ENCODE results near the gene COL9A3.

Gene COL9A3

GRCh38 chr20:62876902-62877816 is 60.3 kb downstream of the COL9A3 start:
- DNase-seq (ENCODE audit: low read depth in 2 of 2, low spot score in 1 of 2) = no peak

GRCh38 chr20:62878244-62879038 is 61.6 kb downstream of the COL9A3 start:
- no peak for DNase-seq (ENCODE audit: low read depth in 2 of 2, low spot score in 1 of 2)

GRCh38 chr20:62879275-62880146 is 62.7 kb downstream of the COL9A3 start:
- DNase-seq (ENCODE audit: low read depth in 2 of 2, low spot score in 1 of 2) = no peak

GRCh38 chr20:62880147-62880934 is 63.5 kb downstream of the COL9A3 start:
- DNase-seq (ENCODE audit: low read depth in 2 of 2, low spot score in 1 of 2) = no peak

- DNase-seq (ENCODE audit: low read depth in 2 of 2, low spot score in 1 of 2) = no peak
Measured at GRCh38 chr20:62880935-62881661, 64.2 kb downstream of the COL9A3 start.

- no peak for DNase-seq (ENCODE audit: low read depth in 2 of 2, low spot score in 1 of 2)
Measured at GRCh38 chr20:62881662-62882395, 65.0 kb downstream of the COL9A3 start.

- DNase-seq (ENCODE audit: low read depth in 2 of 2, low spot score in 1 of 2) = no peak
Measured at GRCh38 chr20:62882426-62882825, 65.6 kb downstream of the COL9A3 start.

GRCh38 chr20:62884556-62884955 is 67.7 kb downstream of the COL9A3 start:
- no peak for DNase-seq (ENCODE audit: low read depth in 2 of 2, low spot score in 1 of 2)

- no peak for DNase-seq (ENCODE audit: low read depth in 2 of 2, low spot score in 1 of 2)
Measured at GRCh38 chr20:62885046-62885895, 68.4 kb downstream of the COL9A3 start.

GRCh38 chr20:62885896-62886708 is 69.3 kb downstream of the COL9A3 start:
- DNase-seq (ENCODE audit: low read depth in 2 of 2, low spot score in 1 of 2) = no peak

GRCh38 chr20:62886709-62887058 is 69.8 kb downstream of the COL9A3 start:
- DNase-seq (ENCODE audit: low read depth in 2 of 2, low spot score in 1 of 2) = no peak

GRCh38 chr20:62887152-62887859 is 70.5 kb downstream of the COL9A3 start:
- no peak for DNase-seq (ENCODE audit: low read depth in 2 of 2, low spot score in 1 of 2)

GRCh38 chr20:62887860-62888239 is 71.0 kb downstream of the COL9A3 start:
- DNase-seq (ENCODE audit: low read depth in 2 of 2, low spot score in 1 of 2) = no peak

- DNase-seq (ENCODE audit: low read depth in 2 of 2, low spot score in 1 of 2) = no peak
Measured at GRCh38 chr20:62888406-62888805, 71.6 kb downstream of the COL9A3 start.

- no peak for DNase-seq (ENCODE audit: low read depth in 2 of 2, low spot score in 1 of 2)
Measured at GRCh38 chr20:62888910-62889309, 72.1 kb downstream of the COL9A3 start.

GRCh38 chr20:62889411-62889810 is 72.6 kb downstream of the COL9A3 start:
- DNase-seq (ENCODE audit: low read depth in 2 of 2, low spot score in 1 of 2) = no peak

- DNase-seq (ENCODE audit: low read depth in 2 of 2, low spot score in 1 of 2) = no peak
Measured at GRCh38 chr20:62889871-62890270, 73.0 kb downstream of the COL9A3 start.

All from stimulated activated CD8-positive, alpha-beta memory T cell treated with anti-CD3 and anti-CD28 coated beads, Interleukin-4, amount 100 ng/mL, for 4 hours (primary cell).